ENCODE data around the gene CCDC3.

GRCh38 chr10:12961416-12962205 is 39.9 kb downstream of the CCDC3 start:
- TF ChIP-seq POLR2A (IDR thresholded peaks at IDR 0.05) = no peak
- TF ChIP-seq CTCF (IDR thresholded peaks at IDR 0.05 in 4 of 5, conservative IDR thresholded peaks at IDR 0.05 in 1 of 5) = no peak
